Skeletal muscle cell (primary cell): ENCODE measurements around the gene CROCC2.

Experiments used
- DNase-seq: peaks from one replicate; pipeline ENCODE4 v3.0.0-alpha.2; 2010; ENCODE audit warnings: low read depth
- H3K4me3 ChIP-seq: 2 replicates; pipeline ENCODE4 v1.5.1; 2011; ENCODE audit warnings: low read depth, mild to moderate bottlenecking, control low read depth, low read length, moderate library complexity

CROCC2 gene

GRCh38 chr2:240902615-240903041, 3.5 kb upstream of the CROCC2 start:
- DNase-seq = no peak
- no peak overlapping the region for H3K4me3 ChIP-seq

DNA sequence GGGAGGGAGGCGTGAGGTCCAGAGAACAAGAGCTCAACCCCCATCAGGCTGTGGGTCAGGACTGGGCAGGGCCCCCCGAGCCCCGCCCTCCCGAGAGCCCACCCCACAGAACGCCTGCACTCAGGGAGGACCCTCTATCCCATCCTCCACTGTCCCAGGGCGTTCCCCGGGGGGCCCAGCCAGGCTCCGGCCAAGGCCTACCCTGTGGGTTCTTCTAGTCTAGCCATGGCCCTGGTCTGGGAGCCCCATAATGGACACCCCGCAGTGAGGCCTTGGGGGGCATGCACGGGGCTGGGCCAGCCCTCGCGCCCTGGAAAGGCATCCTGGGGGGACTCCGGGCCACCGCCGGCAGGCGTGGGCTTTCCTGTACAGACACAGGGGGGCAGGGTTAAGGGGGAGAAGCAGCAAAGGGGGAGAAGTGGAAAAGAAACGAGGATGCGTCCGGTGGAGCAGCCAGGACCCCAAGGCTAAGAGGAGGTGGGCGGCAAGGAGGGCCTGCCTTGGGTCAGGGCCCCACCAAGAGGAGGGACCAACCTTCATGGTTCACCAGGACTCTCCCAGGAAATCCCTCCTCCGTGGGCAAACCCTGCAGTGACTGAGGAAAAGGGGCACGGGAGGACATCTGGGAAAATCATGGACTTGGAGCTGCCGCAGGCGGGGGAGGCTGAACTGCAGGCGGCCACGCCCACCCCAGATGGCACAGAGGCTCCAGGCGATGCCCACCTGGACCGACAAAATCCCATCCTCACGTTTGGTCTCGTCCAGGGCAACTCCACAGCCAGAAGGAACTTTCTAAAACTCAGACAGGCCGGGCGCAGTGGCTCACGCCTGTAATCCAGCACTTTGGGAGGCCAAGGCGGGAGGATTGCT, 2.7 kb upstream of the CROCC2 start:
- no peak for DNase-seq
- H3K4me3 ChIP-seq = no peak overlapping the region

DNA sequence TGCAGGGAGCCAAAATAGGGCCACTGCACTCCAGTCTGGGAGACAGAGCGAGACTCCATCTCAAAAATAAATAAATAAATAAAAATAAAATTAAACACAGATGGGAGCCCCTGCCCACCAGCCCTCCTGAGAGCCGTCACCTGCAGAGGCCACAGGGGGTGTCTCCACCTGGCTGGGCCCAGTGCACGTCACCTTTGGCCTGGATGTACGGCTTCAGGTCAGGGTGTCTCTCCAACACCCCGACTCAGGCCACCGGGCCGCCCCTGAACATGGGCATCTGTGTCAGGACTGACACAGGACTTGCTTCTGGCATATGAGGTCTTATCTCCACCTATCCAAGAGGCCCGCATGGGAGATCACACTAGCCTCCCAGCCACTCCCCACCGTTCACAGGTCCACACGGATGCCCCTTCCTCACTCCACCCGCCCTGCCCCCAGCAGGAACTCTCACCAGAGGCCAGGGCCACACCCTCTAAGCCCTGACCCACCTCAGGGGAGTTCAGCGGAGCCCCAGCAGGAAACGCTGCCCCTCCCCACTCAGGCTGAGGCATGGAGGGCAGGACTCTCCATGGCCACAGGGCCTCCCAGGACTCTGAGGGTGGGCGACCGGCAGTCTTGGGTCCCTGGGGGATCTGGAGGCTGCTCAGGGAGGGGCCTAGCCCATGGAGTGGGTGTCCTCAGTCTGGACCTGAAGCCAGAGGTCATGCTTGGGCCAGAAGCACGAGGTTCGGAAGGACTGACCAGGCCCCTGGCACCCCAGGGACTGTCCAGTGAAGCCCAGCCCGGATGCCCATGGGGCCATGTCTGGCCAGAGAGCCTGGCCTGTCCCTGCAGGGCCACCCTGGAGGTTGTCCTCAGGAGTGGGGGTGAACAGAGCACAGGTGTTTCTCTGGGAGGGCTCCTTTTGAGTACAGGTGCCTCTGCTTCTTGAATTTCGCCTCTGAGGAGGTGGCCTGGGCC, 1.6 kb upstream of the CROCC2 start:
- H3K4me3 ChIP-seq = no peak overlapping the region
- no peak for DNase-seq

DNA sequence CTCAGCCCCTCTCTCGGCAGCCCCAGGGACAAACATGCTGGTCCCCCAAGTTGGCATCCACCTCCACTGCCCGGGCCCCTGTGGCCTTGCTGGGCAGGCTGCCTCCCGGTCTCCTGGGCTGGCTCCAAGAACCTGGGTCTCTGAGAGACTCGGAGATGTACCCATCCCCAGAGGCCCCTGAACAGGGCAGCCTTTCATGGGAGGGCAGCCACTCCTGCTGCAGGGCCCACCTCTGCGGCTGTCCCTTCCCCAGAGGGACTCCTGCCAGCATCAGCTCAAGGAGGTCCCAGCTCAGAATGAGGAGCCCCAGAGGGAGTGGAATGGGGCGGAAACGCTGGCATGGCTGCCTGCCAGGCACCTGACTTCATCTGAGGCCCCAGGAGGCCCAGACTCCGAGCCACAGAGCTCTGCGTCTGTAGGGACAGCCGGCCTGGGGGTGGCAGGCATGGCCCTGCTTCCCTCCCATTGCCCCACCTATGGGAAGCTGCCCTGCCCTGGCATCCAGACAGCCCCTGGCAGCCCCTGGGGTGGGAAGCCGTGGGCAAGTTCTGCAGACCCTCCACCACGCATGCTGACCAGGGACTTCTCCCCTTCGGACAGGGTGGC, 857 bp upstream of the CROCC2 start:
- no peak overlapping the region for H3K4me3 ChIP-seq
- DNase-seq = no peak

DNA sequence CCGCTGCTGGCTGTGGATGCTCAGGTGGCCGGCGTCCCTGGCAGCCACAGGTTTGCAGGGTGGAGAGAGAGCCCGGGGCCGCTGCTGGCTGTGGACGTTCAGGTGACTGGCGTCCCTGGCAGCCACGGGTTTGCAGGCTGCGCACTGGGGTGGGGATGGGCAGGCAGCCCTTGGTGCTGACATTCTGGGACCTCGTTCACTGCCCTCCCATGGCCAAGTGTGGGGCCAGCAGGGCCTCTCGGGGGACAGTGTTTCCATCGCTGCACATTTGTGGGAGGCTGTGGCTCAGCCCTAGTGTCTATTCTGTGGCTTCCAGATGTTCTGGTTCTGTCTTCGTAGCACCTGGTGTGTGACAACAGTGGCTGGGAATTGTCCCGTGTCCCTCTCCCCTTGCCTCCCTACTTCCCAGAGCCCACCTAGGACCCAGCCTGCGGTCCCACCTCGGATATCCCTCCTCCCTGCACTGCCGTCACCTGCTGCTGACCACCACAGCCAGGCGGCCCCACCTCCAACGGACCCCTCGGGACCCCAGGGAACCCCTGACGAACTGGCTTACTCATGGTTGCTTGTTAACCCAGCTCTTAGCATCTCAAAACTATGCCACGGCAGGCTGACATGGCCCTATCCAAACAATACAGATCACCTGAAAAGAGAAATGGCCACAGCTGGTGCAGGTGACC, 915 bp downstream of the CROCC2 start:
- no peak overlapping the region for H3K4me3 ChIP-seq
- DNase-seq = no peak

DNA sequence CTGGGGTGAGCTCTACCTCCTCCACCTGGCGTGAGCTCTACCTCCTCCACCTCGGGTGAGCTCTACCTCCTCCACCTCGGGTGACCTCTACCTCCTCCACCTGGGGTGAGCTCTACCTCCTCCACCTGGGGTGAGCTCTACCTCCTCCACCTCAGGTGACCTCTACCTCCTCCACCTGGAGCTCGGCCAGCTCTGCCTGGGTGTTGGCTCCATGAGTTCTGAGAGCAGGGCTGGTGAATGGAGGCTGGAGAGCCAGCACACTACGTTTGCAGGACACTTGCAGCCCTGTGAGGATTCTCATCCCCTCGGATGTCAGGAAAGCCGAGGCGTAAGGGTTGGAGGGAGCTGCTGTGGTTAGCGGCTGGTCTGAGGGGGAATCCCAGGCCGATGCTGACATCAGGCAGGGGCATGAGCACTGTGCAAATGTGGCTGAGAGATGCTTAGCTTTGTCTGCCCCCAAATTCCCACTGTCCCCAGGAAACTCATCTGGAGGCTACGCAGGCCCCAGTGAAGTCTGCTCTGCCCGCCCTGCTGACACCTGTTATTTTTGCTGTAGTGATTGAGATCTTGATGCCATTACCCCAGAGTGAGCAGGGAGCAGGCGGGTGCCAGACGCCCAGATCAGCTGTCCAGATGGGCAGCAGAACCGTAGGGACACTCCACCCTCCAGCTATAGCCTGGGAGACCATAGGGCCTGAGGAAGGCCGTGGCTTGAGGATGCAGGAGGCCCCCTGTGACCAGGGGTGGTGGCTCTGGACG, 3.3 kb downstream of the CROCC2 start:
- no peak overlapping the region for H3K4me3 ChIP-seq
- no peak for DNase-seq

DNA sequence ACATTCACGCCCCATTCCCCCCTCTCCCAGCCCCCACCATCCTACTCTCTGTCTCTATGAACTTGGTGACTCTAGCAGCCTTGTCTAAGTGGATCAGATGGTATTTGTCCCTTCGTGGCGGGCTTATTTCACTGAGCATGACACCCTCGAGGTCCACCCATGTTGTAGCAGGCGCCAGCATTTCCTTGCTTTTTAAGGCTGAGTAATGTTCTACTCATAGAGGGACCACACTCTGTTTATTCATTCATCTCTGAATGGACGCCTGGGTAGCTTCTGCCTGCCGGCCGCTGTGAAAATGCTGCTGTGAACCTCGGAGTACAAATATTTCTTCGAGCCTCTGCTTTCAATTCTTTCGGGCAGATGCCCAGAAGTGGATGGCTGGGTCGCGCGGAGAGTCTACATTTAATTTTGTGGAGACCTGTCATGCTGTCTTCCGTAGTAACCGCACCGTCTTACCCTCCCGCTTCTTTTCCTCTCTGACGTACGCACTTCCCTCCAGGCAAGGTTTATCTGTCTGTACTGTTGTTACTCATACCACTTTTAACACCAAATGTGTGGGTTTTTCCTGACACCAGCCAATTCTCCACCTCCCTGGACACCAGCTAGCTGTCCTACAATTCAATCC, 5.6 kb downstream of the CROCC2 start:
- no peak overlapping the region for H3K4me3 ChIP-seq
- DNase-seq = no peak

GRCh38 chr2:240912878-240913809, 7.0 kb downstream of the CROCC2 start:
- H3K4me3 ChIP-seq = no peak overlapping the region
- no peak for DNase-seq

- DNase-seq = no peak
- H3K4me3 ChIP-seq = no peak overlapping the region
These were observed 7.9 kb downstream of the CROCC2 start for GRCh38 chr2:240913810-240914644.

DNA sequence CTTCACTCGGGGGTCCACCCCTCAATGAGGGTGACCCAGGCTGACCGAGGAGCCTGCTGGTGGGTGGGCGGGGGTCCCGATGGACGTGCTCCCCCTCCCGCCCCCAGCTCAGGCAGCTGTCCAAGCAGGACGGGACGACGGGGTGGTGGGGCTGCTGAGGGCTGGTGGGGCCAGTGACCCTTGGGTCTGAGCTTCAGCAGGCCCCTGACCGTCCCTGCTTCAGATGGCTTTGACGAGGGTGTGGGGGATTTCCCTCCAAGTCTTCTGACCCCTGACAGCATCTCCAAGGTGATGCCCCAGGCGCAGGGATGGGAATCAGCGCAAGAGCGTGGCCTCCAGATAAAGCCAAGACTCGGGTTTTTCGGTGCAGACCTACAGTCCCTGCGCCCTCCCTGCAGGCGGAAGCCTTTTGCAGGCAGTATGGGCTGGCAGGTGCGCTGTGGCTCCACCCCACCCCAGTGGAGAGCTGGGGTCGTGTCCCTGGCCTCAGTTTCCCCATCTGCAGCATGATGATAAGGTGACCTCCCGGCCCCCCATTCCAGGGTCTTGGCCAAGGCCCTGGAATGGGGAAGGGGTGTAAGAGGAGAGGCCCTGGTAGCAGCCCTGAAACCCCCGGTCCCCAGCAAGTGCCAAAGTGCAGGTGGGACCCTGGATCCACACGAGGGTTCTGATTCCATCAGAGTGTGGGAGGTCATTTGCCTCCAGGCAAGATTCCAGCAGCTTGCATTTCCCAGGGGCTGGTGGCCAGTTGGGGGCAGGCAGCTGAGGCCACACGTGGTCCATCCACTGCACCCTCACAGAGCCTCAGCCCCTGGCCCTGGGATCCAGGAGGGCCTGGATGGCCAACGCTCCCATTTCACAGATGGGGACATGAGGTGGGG, 8.7 kb downstream of the CROCC2 start:
- DNase-seq = no peak
- no peak overlapping the region for H3K4me3 ChIP-seq

- no peak for DNase-seq
These were observed 9.6 kb downstream of the CROCC2 start for GRCh38 chr2:240915526-240916341.

DNA sequence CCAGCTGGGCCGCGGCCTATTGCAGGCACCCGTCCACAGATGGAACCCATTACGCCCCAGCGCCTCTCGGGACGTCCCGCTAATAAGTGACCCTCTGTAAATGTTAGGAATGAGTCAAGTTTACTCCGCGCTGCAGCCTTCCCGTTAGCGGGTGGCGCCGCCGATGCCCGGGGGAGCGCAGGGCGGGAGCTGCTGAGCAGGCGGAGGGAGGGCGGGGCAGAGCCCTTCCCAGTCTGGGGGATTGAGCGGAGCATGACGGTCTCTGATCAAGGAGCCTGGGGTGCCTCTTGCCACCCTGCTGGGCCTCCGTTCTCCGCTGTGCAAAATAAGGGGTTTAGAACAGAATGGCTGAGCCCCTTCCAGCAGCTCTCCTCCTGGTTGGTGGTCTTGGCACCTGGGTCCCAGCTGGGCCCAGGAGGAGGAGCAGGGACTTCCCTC, 10.5 kb downstream of the CROCC2 start:
- no peak overlapping the region for H3K4me3 ChIP-seq
- peak; percentile 60 for DNase-seq

More at GRCh38 chr2:240915526-240916341, 9.6 kb downstream of the CROCC2 start:
- no peak overlapping the region for H3K4me3 ChIP-seq

DNA sequence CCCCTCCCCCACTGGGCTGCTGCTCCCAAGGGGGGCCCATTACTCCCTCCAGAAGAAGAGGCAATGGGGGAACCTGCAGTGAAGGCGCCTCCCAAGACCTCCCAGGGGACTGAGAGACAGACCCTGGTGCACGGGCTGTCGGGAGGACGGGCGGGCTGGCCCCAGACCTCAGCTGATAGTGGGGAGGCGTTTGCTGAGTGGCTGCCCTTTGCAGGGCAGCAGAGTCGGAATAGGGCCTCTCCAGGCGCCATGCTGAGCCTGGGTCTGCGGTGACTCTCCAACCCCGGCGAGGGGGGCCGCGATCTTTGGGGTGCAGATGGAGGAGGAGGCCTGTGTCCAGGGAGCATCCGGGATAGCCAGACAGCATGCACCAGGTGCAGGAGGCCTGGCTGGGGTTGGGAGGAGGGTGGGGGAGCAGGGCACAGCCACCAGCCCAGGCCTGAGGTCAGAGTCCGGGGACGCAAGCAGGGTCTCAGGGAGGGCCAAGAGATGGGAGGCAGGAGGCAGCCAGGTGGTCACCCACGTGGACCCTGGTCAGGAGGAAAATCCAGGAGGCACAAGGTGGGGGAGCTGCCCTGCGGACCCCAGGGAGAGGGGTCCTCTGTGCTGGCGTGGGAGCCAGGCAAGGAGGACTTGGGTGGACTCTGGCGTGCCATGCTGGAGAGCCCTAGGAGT, 11.0 kb downstream of the CROCC2 start:
- DNase-seq = no peak
- H3K4me3 ChIP-seq = no peak overlapping the region

DNA sequence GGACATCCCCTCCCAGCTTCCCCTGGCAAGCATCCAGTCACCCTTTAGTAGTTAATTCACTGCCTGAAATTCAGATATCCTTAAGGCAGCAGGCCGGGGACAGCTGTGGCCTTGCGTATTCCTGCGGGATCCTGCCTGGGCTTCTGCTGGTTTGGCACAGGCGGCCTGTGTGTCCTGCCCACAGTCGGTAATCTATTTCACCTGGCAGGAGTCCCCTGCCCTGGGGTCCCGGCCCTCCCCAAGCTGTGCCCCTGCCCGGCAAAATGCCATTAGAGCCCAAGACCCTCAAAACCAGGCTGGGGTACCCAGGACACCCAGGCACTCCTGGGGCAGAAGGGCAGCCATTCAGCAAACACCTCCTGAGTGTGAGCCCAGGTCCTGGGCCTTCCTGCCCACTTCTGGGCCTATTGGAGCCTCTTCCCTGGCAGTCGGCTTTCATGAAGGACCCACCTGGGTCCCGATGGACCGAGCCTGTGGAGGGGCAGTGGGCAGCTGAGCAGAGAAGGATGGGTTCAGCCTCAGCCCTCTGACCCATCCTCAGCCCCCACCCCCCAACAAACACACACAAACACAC, 11.6 kb downstream of the CROCC2 start:
- DNase-seq = no peak
- no peak overlapping the region for H3K4me3 ChIP-seq
